ENCODE measurements around the gene ADSS1.

Gene ADSS1

GRCh38 chr14:104784218-104784568 is 60.2 kb downstream of the ADSS1 start:
- no peak for DNase-seq (ENCODE audit: low read depth)

- DNase-seq (ENCODE audit: low read depth) = no peak
These were observed 61.0 kb downstream of the ADSS1 start for GRCh38 chr14:104784846-104785707.

- DNase-seq (ENCODE audit: low read depth) = no peak
These were observed 61.7 kb downstream of the ADSS1 start for GRCh38 chr14:104785708-104786080.

GRCh38 chr14:104786091-104786586 is 62.1 kb downstream of the ADSS1 start:
- no peak for DNase-seq (ENCODE audit: low read depth)

GRCh38 chr14:104786726-104787675 is 63.0 kb downstream of the ADSS1 start:
- no peak for DNase-seq (ENCODE audit: low read depth)

- no peak for DNase-seq (ENCODE audit: low read depth)
These were observed 63.7 kb downstream of the ADSS1 start for GRCh38 chr14:104787736-104788135.

- DNase-seq (ENCODE audit: low read depth) = no peak
These were observed 64.3 kb downstream of the ADSS1 start for GRCh38 chr14:104788161-104788818.

- no peak for DNase-seq (ENCODE audit: low read depth)
These were observed 65.0 kb downstream of the ADSS1 start for GRCh38 chr14:104788873-104789663.

GRCh38 chr14:104789752-104790743 is 66.0 kb downstream of the ADSS1 start:
- no peak for DNase-seq (ENCODE audit: low read depth)

- no peak for DNase-seq (ENCODE audit: low read depth)
These were observed 67.4 kb downstream of the ADSS1 start for GRCh38 chr14:104791425-104791824.

- no peak for DNase-seq (ENCODE audit: low read depth)
These were observed 68.3 kb downstream of the ADSS1 start for GRCh38 chr14:104792101-104792884.

- DNase-seq (ENCODE audit: low read depth) = no peak
These were observed 69.1 kb downstream of the ADSS1 start for GRCh38 chr14:104792945-104793702.

- no peak for DNase-seq (ENCODE audit: low read depth)
These were observed 69.6 kb downstream of the ADSS1 start for GRCh38 chr14:104793703-104793959.

- DNase-seq (ENCODE audit: low read depth) = no peak
These were observed 70.1 kb downstream of the ADSS1 start for GRCh38 chr14:104794099-104794498.

- no peak for DNase-seq (ENCODE audit: low read depth)
These were observed 70.6 kb downstream of the ADSS1 start for GRCh38 chr14:104794631-104794992.

- DNase-seq (ENCODE audit: low read depth) = no peak
These were observed 71.2 kb downstream of the ADSS1 start, which contains the start of gene AKT1 for GRCh38 chr14:104794993-104795780. TSS of gene AKT1 (minus strand) at chr14:104795748. CDS start at chr14:104792643, 3,105 bp downstream.

GRCh38 chr14:104795781-104796686 is 72.0 kb downstream of the ADSS1 start:
- DNase-seq (ENCODE audit: low read depth) = no peak
